SJCRH30 (cell line): ENCODE data around the gene UQCRH. TPM values are rescaled to one million over a fixed set of nuclear protein-coding genes. Genes with fewer than 3 reads are reported as not detected.
A peak's percentile ranks its signal among the peaks of the same experiment; 100 is the strongest.

Experiments
- DNase-seq, 2 experiments: peaks; one replicate each; pipeline ENCODE4 v3.0.0-alpha.2; 2015 to 2020
- H3K27ac ChIP-seq: fragments of 250-450 bp; sonication (Bioruptor Pico); 2 replicates; pipeline ENCODE4 v1.5.1; 2020; ENCODE audit warnings: mild to moderate bottlenecking, moderate library complexity
- H3K27me3 ChIP-seq: fragments of 250-450 bp; sonication (Bioruptor Pico); 2 replicates; pipeline ENCODE4 v1.5.1; 2020; ENCODE audit warnings: mild to moderate bottlenecking, moderate library complexity
- H3K36me3 ChIP-seq: fragments of 250-450 bp; sonication (Bioruptor Pico); 2 replicates; pipeline ENCODE4 v1.5.1; 2020; ENCODE audit warnings: mild to moderate bottlenecking, moderate library complexity
- H3K4me1 ChIP-seq: fragments of 250-450 bp; sonication (Bioruptor Pico); 2 replicates; pipeline ENCODE4 v1.5.1; 2020; ENCODE audit warnings: mild to moderate bottlenecking, moderate library complexity
- H3K4me3 ChIP-seq: fragments of 250-450 bp; sonication (Bioruptor Pico); 2 replicates; pipeline ENCODE4 v1.5.1; 2020; ENCODE audit warnings: mild to moderate bottlenecking, moderate library complexity
- H3K9me3 ChIP-seq: fragments of 250-450 bp; sonication (Bioruptor Pico); replicated peaks from 2 replicates; pipeline ENCODE4 v1.5.1; 2020; ENCODE audit warnings: mild to moderate bottlenecking, moderate library complexity
- total RNA-seq: library from RNA; depleted of rRNA; stranded (reverse); fragments of >200 nt; shearing (Covaris generic); gene quantifications from 2 replicates; pipeline ENCODE4 v1.2.3, GENCODE V29; 2014; rRNA removed

The UQCRH gene
- 828 and 880 TPM in 2 replicates for total RNA-seq

DNA sequence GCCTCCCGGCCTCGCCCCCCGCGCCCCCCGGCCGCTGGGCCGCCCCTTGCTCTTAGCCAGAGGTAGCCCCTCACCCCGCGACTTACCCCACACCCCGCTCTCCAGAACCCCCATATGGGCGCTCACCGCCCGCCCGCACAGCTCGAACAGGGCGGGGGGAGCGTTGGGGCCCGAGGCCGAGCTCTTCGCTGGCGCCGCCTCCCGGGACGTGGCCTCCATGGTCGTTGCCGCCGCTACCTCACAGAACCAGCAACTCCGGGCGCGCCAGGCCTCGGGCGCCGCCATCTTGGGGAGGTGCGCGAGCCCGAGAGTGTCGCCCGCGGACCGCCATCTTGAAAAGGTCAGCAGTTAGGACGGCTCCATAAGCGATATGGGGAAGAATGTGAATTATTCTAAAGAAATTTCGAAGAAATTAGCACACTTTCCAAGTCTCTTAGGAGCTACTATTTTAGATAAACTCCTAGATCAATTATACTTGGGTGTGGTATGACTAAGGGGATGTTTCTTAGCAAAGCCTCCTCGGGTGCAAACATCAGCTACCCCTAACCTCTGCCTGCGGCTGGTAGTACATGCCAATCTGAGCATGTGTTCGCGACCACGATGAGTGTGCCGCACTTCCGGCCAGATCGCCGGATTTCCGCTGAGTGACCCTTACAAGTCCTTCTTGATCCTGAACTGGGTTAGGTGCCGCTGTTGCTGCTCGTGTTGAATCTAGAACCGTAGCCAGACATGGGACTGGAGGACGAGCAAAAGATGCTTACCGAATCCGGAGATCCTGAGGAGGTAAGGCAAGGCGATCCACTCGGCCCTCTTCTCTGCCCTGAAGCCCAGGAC is at the start of gene UQCRH, which contains the start of gene LRRC41:
Gene UQCRH, plus strand, starts transcription at position 661 of the 834 bp plus-strand sequence. Its CDS starts 69 bp downstream, at position 730.
Gene LRRC41, minus strand, starts transcription at position 579 of the 834 bp plus-strand sequence. Its CDS starts 294 bp downstream, at position 285.
- peak; percentile 97 to 98 for DNase-seq
- Histone ChIP-seq H3K36me3 (peaks cover 16% of the 10 kb centered on the region), H3K4me3 (peak within 1 kb of the TSS; percentile 80), H3K27me3 (no peaks in the 10 kb centered on the region), H3K27ac (peak within 1 kb of the TSS; percentile 98), H3K9me3 (no peaks in the 10 kb centered on the region), H3K4me1 (peaks cover 8% of the 10 kb centered on the region)

GRCh38 chr1:46254668-46255067 is 48.8 kb upstream of the UQCRH start:
- Histone ChIP-seq H3K36me3 (peaks cover 72% of the 10 kb centered on the region), H3K4me3 (no peak overlapping the region), H3K27me3 (no peaks in the 10 kb centered on the region), H3K27ac (no peak overlapping the region), H3K9me3 (no peaks in the 10 kb centered on the region), H3K4me1 (no peaks in the 10 kb centered on the region)
- DNase-seq = no peak

DNA sequence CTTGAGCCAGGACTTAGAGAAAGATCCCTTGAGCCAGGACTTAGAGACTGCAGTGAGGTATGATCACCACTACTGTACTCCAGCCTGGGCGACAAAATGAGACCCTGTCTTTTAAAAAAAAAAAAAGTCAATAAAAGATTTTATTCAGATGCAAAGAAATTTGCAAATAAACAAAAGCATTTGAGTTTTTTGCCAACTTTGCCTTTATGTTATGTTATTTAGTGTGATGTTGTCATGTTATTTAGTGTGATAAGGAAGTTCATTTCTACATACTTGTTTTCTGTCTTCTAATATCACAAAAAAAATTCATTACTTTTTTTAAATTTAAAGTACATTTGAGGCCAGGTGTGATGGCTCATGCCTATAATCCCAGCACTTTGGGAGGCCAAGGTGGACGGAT is 47.0 kb upstream of the UQCRH start:
- H3K4me1 ChIP-seq = no peaks in the 10 kb centered on the region
- no peak for DNase-seq
- peaks cover 74% of the 10 kb centered on the region for H3K36me3 ChIP-seq
- no peaks in the 10 kb centered on the region for H3K27me3 ChIP-seq
- H3K27ac ChIP-seq = no peak overlapping the region
- no peaks in the 10 kb centered on the region for H3K9me3 ChIP-seq
- no peak overlapping the region for H3K4me3 ChIP-seq

DNA sequence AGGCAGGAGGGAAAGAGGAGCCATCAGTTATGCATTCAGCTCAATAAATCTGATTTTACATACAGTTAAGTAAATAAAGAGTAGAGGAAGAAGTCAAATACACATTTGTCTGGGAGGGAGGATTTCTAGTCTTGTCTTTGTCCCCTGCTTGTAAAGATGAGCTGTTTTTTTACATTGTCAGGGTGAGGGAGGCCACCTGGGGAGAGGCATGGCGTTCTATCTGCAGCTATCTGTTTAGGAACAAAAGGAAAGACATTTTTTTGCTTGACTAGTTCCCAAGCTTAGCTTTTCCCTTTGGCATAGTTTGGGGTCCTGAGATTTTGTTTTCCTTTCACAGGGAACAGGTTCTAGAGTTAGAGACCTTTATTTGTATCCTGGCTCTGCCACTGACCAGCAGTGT is 41.0 kb upstream of the UQCRH start:
- Histone ChIP-seq H3K27me3 (no peaks in the 10 kb centered on the region), H3K4me3 (no peak overlapping the region), H3K4me1 (no peaks in the 10 kb centered on the region), H3K9me3 (no peaks in the 10 kb centered on the region), H3K36me3 (peaks cover 98% of the 10 kb centered on the region), H3K27ac (no peak overlapping the region)
- DNase-seq = no peak

- H3K4me3 ChIP-seq = no peak overlapping the region
- no peaks in the 10 kb centered on the region for H3K27me3 ChIP-seq
- no peak overlapping the region for H3K27ac ChIP-seq
- DNase-seq = no peak
- H3K9me3 ChIP-seq = no peaks in the 10 kb centered on the region
- peaks cover 98% of the 10 kb centered on the region for H3K36me3 ChIP-seq
- H3K4me1 ChIP-seq = no peaks in the 10 kb centered on the region
Measured at GRCh38 chr1:46263146-46263545, 40.4 kb upstream of the UQCRH start.

- Histone ChIP-seq H3K4me3 (no peak overlapping the region), H3K9me3 (no peaks in the 10 kb centered on the region), H3K4me1 (no peaks in the 10 kb centered on the region), H3K27me3 (no peaks in the 10 kb centered on the region), H3K36me3 (peaks cover 97% of the 10 kb centered on the region), H3K27ac (no peak overlapping the region)
- DNase-seq = no peak
Measured at GRCh38 chr1:46268578-46268977, 34.9 kb upstream of the UQCRH start.

GRCh38 chr1:46274225-46275029 is 29.1 kb upstream of the UQCRH start:
- H3K36me3 ChIP-seq = peaks cover 98% of the 10 kb centered on the region
- H3K9me3 ChIP-seq = no peaks in the 10 kb centered on the region
- no peak overlapping the region for H3K27ac ChIP-seq
- H3K27me3 ChIP-seq = no peaks in the 10 kb centered on the region
- H3K4me1 ChIP-seq = no peaks in the 10 kb centered on the region
- no peak overlapping the region for H3K4me3 ChIP-seq
- DNase-seq = no peak

DNA sequence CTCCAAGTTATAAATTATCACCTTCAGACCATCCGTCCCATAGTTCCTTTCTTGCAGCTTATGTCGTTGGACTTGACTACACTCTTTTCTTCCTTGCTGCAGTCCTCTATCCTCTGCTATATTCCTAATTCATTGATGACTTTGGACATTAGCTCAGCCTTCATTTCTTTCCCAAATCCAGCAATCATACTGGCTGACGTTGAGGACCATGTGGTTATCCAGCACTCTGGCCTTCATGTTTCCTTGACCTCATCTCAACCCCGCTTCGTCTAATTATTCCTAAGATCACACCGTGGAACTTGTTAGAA is 28.5 kb upstream of the UQCRH start:
- H3K4me1 ChIP-seq = no peaks in the 10 kb centered on the region
- no peaks in the 10 kb centered on the region for H3K9me3 ChIP-seq
- no peak overlapping the region for H3K27ac ChIP-seq
- DNase-seq = no peak
- H3K27me3 ChIP-seq = no peaks in the 10 kb centered on the region
- peaks cover 98% of the 10 kb centered on the region for H3K36me3 ChIP-seq
- H3K4me3 ChIP-seq = no peak overlapping the region

DNA sequence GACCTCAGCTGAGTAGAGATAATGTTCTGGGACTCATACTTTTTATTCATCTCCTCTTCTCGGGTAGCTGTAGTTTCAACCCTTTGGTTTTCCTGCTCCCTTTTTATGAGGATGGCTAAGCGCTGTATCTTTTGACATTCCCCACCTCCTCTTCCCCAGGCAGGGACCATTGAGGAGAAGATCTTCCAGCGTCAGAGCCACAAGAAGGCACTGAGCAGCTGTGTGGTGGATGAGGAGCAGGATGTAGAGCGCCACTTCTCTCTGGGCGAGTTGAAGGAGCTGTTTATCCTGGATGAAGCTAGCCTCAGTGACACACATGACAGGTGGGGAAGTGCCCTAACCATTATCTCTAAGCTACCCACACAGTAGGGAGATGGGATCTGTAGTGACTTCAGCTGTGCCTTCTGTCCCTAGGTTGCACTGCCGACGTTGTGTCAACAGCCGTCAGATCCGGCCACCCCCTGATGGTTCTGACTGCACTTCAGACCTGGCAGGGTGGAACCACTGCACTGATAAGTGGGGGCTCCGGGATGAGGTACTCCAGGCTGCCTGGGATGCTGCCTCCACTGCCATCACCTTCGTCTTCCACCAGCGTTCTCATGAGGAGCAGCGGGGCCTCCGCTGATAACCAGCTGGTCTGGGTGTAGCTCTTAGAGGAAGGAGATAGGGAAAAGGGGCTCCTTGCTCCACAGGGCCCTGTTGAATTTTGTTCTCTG is 25.7 kb upstream of the UQCRH start:
- Histone ChIP-seq H3K27me3 (no peaks in the 10 kb centered on the region), H3K4me1 (no peaks in the 10 kb centered on the region), H3K27ac (no peak overlapping the region), H3K36me3 (peaks cover 94% of the 10 kb centered on the region), H3K9me3 (no peaks in the 10 kb centered on the region), H3K4me3 (no peak overlapping the region)
- DNase-seq = no peak

GRCh38 chr1:46278807-46279206 is 24.7 kb upstream of the UQCRH start:
- H3K4me1 ChIP-seq = no peaks in the 10 kb centered on the region
- no peak for DNase-seq
- peaks cover 90% of the 10 kb centered on the region for H3K36me3 ChIP-seq
- no peaks in the 10 kb centered on the region for H3K9me3 ChIP-seq
- no peak overlapping the region for H3K27ac ChIP-seq
- no peaks in the 10 kb centered on the region for H3K27me3 ChIP-seq
- no peak overlapping the region for H3K4me3 ChIP-seq

DNA sequence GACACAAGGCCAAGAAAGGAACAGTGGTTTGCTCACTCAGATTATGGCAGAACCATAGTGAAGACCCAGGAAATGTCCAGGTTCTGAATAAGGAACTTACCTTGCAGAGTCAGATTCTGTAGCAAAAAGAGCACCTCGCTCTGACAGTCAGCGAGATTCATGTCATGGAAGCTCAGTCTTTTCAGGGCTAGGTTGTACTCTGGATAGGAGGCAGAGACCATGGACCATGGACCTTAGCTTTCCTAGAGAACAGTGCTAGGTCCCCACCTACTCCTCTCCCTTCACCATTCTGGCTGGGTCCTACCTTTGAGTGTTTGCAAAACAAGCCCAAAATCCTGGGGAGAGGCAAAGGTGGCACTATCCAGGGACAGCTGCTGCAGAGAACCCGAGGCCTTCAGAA is 23.4 kb upstream of the UQCRH start:
- H3K4me1 ChIP-seq = peaks cover 3% of the 10 kb centered on the region; the same call in 1 of the 2 replicates
- DNase-seq = no peak
- H3K9me3 ChIP-seq = no peaks in the 10 kb centered on the region
- H3K4me3 ChIP-seq = no peak overlapping the region
- H3K36me3 ChIP-seq = peaks cover 89% of the 10 kb centered on the region
- no peak overlapping the region for H3K27ac ChIP-seq
- H3K27me3 ChIP-seq = no peaks in the 10 kb centered on the region

DNA sequence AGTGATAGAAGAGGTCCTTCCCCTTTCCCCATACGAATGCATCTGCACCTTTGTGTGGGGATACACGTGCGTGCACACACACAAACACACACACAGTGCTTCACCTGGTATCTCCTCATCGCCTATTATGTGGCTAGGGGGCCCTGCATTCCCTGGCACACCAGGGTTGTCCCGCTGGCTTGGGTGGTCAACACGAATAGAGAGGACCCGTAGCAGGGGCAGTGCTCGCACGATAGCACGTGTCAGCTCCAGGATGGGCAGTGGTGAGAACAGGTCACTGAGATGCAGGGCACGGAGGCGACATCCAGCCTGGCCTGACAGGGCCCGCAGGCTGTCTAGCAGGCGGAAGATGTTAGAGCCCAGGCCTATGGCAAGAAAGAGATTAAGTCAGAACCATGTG is 22.5 kb upstream of the UQCRH start:
- H3K4me1 ChIP-seq = peaks cover 12% of the 10 kb centered on the region
- H3K9me3 ChIP-seq = no peaks in the 10 kb centered on the region
- no peaks in the 10 kb centered on the region for H3K27me3 ChIP-seq
- peaks cover 87% of the 10 kb centered on the region for H3K36me3 ChIP-seq
- no peak for DNase-seq
- no peak overlapping the region for H3K4me3 ChIP-seq
- H3K27ac ChIP-seq = no peak overlapping the region

- Histone ChIP-seq H3K4me1 (peaks cover 16% of the 10 kb centered on the region), H3K27ac (no peak overlapping the region), H3K9me3 (no peaks in the 10 kb centered on the region), H3K36me3 (peaks cover 77% of the 10 kb centered on the region), H3K4me3 (no peak overlapping the region), H3K27me3 (no peaks in the 10 kb centered on the region)
- DNase-seq = no peak
Measured at GRCh38 chr1:46284058-46284457, 19.4 kb upstream of the UQCRH start.

- no peak overlapping the region for H3K27ac ChIP-seq
- peaks cover 74% of the 10 kb centered on the region for H3K36me3 ChIP-seq
- no peaks in the 10 kb centered on the region for H3K9me3 ChIP-seq
- no peak overlapping the region for H3K4me3 ChIP-seq
- DNase-seq = no peak
- no peaks in the 10 kb centered on the region for H3K27me3 ChIP-seq
- peaks cover 16% of the 10 kb centered on the region for H3K4me1 ChIP-seq
Measured at GRCh38 chr1:46284597-46285564, 18.6 kb upstream of the UQCRH start.
